Activated T-helper 2 cell treated with anti-CD3 and anti-CD28 coated beads, Interferon-gamma antibody, Interleukin-2, Interleukin-4, amounts not matched to agents 10 μg/mL and 5 μg/mL and 100 μg/mL, durations not matched to agents 14 hours and 24 hours and 36 hours (primary cell): ENCODE measurements around the gene TNNT3. TPM values are rescaled to one million over a fixed set of nuclear protein-coding genes. Genes with fewer than 3 reads are reported as not detected.
A peak's percentile ranks its signal among the peaks of the same experiment; 100 is the strongest.

Source experiments
- DNase-seq: peaks from one replicate; pipeline ENCODE4 v3.0.0; 2021; ENCODE audit warnings: low spot score
- H3K27ac Mint-ChIP-seq: one replicate; pipeline ENCODE4 v1.8.0; 2021; ENCODE audit warnings: mixed read lengths
- H3K27me3 Mint-ChIP-seq: one replicate; pipeline ENCODE4 v1.8.0; 2021; ENCODE audit warnings: low read depth, mixed read lengths
- H3K36me3 Mint-ChIP-seq: one replicate; pipeline ENCODE4 v1.8.0; 2021; ENCODE audit warnings: low read depth, mixed read lengths
- H3K4me1 Mint-ChIP-seq: one replicate; pipeline ENCODE4 v1.8.0; 2021; ENCODE audit warnings: low read depth, mixed read lengths
- H3K4me3 Mint-ChIP-seq: one replicate; pipeline ENCODE4 v1.8.0; 2021; ENCODE audit warnings: low read depth, mild to moderate bottlenecking, moderate library complexity, mixed read lengths
- H3K9me3 Mint-ChIP-seq: one replicate; pipeline ENCODE4 v1.8.0; 2021; ENCODE audit warnings: mixed read lengths
- intact Hi-C: fragments of 100-400 bp; cut with micrococcal nuclease; formaldehyde crosslinking; loops from one replicate; pipeline ENCODE4 v1.15.1; 2023
- total RNA-seq: library from RNA; stranded (reverse); gene quantifications from 2 replicates; pipeline ENCODE4 v1.2.3, GENCODE V29; 2022

Gene TNNT3
- total RNA-seq, 1 donor from 2014 or later: 2.9 TPM

- no peak overlapping the region for H3K27ac Mint-ChIP-seq
- H3K36me3 Mint-ChIP-seq: peaks cover 3% of the 10 kb centered on the region
- intact Hi-C loops: no loop called here
- DNase-seq: no peak
- no peaks in the 10 kb centered on the region for H3K27me3 Mint-ChIP-seq
- H3K9me3 Mint-ChIP-seq: no peaks in the 10 kb centered on the region
- no peak overlapping the region for H3K4me3 Mint-ChIP-seq
- peaks cover 8% of the 10 kb centered on the region for H3K4me1 Mint-ChIP-seq
Observed at GRCh38 chr11:1877211-1878136, 42.0 kb upstream of the TNNT3 start.

GRCh38 chr11:1878137-1879031 lies 41.1 kb upstream of the TNNT3 start:
- H3K27me3 Mint-ChIP-seq: no peaks in the 10 kb centered on the region

GRCh38 chr11:1879342-1879940 lies 40.1 kb upstream of the TNNT3 start:
- H3K4me3 Mint-ChIP-seq: no peak overlapping the region
- no peak overlapping the region for H3K27ac Mint-ChIP-seq
- peaks cover 8% of the 10 kb centered on the region for H3K4me1 Mint-ChIP-seq
- no peaks in the 10 kb centered on the region for H3K9me3 Mint-ChIP-seq
- DNase-seq: no peak
- H3K36me3 Mint-ChIP-seq: peaks cover 3% of the 10 kb centered on the region
- intact Hi-C loops: no loop called here
- H3K27me3 Mint-ChIP-seq: no peaks in the 10 kb centered on the region

More at GRCh38 chr11:1878137-1879031, 41.1 kb upstream of the TNNT3 start:
- Mint-ChIP-seq H3K27ac (no peak overlapping the region), H3K36me3 (peaks cover 3% of the 10 kb centered on the region), H3K9me3 (no peaks in the 10 kb centered on the region), H3K4me1 (peaks cover 8% of the 10 kb centered on the region), H3K4me3 (no peak overlapping the region)
- intact Hi-C loops: no loop called here
- no peak for DNase-seq

GRCh38 chr11:1879941-1880720 lies 39.4 kb upstream of the TNNT3 start:
- no peak for DNase-seq
- Mint-ChIP-seq H3K27ac (no peak overlapping the region), H3K27me3 (no peaks in the 10 kb centered on the region), H3K4me1 (peaks cover 8% of the 10 kb centered on the region), H3K4me3 (no peak overlapping the region), H3K9me3 (no peaks in the 10 kb centered on the region), H3K36me3 (peaks cover 3% of the 10 kb centered on the region)
- intact Hi-C loops: loop anchor here (5.0 to 10.0 kb wide), 2 partner anchors 37 to 45 kb away; partner anchors contain the start of genes SYT8, TNNI2 and TNNT3

GRCh38 chr11:1880746-1881441 lies 38.6 kb upstream of the TNNT3 start:
- Mint-ChIP-seq H3K27ac (no peak overlapping the region), H3K9me3 (no peaks in the 10 kb centered on the region), H3K4me1 (peaks cover 6% of the 10 kb centered on the region), H3K4me3 (no peak overlapping the region), H3K36me3 (no peaks in the 10 kb centered on the region), H3K27me3 (no peaks in the 10 kb centered on the region)
- DNase-seq: no peak
- intact Hi-C loops: loop anchor here (5.0 to 10.0 kb wide), 2 partner anchors 36 to 46 kb away; partner anchors contain the start of genes SYT8, TNNI2 and TNNT3

GRCh38 chr11:1881442-1882264 lies 37.9 kb upstream of the TNNT3 start:
- no peak for DNase-seq
- peaks cover 6% of the 10 kb centered on the region for H3K4me1 Mint-ChIP-seq

GRCh38 chr11:1882265-1883238 lies 37.0 kb upstream of the TNNT3 start:
- Mint-ChIP-seq H3K4me1 (peaks cover 7% of the 10 kb centered on the region), H3K4me3 (no peak overlapping the region), H3K27ac (no peak overlapping the region), H3K27me3 (no peaks in the 10 kb centered on the region), H3K36me3 (peaks cover under 1% of the 10 kb centered on the region), H3K9me3 (no peaks in the 10 kb centered on the region)
- peak; percentile 66 for DNase-seq
- intact Hi-C loops: loop anchor here (5.0 to 10.0 kb wide), 2 partner anchors 35 to 48 kb away; partner anchors contain the start of genes SYT8, TNNI2 and TNNT3

More at GRCh38 chr11:1881442-1882264, 37.9 kb upstream of the TNNT3 start:
- no peak overlapping the region for H3K4me3 Mint-ChIP-seq
- no peaks in the 10 kb centered on the region for H3K27me3 Mint-ChIP-seq
- H3K9me3 Mint-ChIP-seq: no peaks in the 10 kb centered on the region
- no peaks in the 10 kb centered on the region for H3K36me3 Mint-ChIP-seq
- intact Hi-C loops: loop anchor here (5.0 to 10.0 kb wide), 2 partner anchors 36 to 47 kb away; partner anchors contain the start of genes SYT8, TNNI2 and TNNT3
- H3K27ac Mint-ChIP-seq: no peak overlapping the region

GRCh38 chr11:1883346-1884302 lies 35.9 kb upstream of the TNNT3 start:
- peaks cover 10% of the 10 kb centered on the region for H3K36me3 Mint-ChIP-seq
- DNase-seq: no peak
- intact Hi-C loops: loop anchor here (5.0 to 10.0 kb wide), 2 partner anchors 34 to 49 kb away; partner anchors contain the start of genes SYT8, TNNI2 and TNNT3

GRCh38 chr11:1884303-1884700 lies 35.2 kb upstream of the TNNT3 start:
- no peak overlapping the region for H3K27ac Mint-ChIP-seq
- H3K4me3 Mint-ChIP-seq: no peak overlapping the region
- no peaks in the 10 kb centered on the region for H3K9me3 Mint-ChIP-seq
- H3K27me3 Mint-ChIP-seq: no peaks in the 10 kb centered on the region
- intact Hi-C loops: loop anchor here (5.0 to 10.0 kb wide), 2 partner anchors 33 to 50 kb away; partner anchors contain the start of genes SYT8, TNNI2 and TNNT3
- no peak for DNase-seq
- peaks cover 19% of the 10 kb centered on the region for H3K4me1 Mint-ChIP-seq
- H3K36me3 Mint-ChIP-seq: peaks cover 15% of the 10 kb centered on the region

More at GRCh38 chr11:1883346-1884302, 35.9 kb upstream of the TNNT3 start:
- no peak overlapping the region for H3K4me3 Mint-ChIP-seq
- no peaks in the 10 kb centered on the region for H3K27me3 Mint-ChIP-seq
- H3K4me1 Mint-ChIP-seq: peaks cover 14% of the 10 kb centered on the region
- no peak overlapping the region for H3K27ac Mint-ChIP-seq
- no peaks in the 10 kb centered on the region for H3K9me3 Mint-ChIP-seq
